ENCODE data around the gene POLA1.
A peak's percentile ranks its signal among the peaks of the same experiment; 100 is the strongest.

The POLA1 gene

GRCh38 chrX:24877288-24877664 lies 183.6 kb downstream of the POLA1 start:
- TF ChIP-seq, protein P1, sequence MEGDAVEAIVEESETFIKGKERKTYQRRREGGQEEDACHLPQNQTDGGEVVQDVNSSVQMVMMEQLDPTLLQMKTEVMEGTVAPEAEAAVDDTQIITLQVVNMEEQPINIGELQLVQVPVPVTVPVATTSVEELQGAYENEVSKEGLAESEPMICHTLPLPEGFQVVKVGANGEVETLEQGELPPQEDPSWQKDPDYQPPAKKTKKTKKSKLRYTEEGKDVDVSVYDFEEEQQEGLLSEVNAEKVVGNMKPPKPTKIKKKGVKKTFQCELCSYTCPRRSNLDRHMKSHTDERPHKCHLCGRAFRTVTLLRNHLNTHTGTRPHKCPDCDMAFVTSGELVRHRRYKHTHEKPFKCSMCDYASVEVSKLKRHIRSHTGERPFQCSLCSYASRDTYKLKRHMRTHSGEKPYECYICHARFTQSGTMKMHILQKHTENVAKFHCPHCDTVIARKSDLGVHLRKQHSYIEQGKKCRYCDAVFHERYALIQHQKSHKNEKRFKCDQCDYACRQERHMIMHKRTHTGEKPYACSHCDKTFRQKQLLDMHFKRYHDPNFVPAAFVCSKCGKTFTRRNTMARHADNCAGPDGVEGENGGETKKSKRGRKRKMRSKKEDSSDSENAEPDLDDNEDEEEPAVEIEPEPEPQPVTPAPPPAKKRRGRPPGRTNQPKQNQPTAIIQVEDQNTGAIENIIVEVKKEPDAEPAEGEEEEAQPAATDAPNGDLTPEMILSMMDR (conservative IDR thresholded peaks at IDR 0.05; ENCODE audit: control insufficient read depth, insufficient read depth, low read depth, low read length): no peak
- DNase-seq (ENCODE audit: low read depth): no peak
- H3K4me3 ChIP-seq (ENCODE audit: control insufficient read depth, low read depth, low read length): no peak overlapping the region

DNA sequence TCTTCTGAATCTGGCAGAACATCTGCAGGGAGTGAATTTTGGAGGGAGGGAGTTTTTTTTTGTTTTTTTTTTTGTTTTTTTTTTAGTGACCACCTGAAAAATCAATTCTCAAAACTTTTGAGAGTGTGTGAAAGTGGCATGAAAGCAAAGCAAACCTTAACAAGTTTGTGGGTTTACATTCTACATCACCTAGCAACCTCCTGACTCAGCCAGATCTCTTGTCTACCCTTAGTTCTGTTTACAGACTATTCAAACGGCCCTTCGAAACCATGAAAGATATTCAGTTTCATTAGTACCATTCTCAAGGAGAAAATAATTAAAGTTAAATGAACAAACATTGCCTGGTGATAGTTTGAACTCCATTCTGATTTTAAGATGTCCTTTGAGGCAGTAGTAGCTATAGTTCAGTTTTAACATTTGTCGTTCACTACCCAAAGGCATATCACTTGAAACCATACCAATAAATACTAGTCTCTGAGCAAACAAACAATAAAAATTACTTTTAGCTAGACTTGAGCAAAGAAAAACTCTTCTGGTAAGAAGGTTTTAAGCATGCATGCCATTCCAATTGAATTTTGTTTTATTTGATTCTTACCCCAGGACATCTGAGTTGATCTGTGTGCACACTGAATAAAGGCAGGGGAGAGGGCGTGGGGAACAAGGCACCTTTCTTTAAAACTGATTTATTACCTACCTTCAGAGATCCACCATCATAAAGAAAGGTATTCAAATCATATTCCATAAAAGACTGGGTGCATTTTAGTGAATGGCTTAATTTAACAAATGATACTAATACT lies 184.3 kb downstream of the POLA1 start:
- TF ChIP-seq, protein P1 (conservative IDR thresholded peaks at IDR 0.05; ENCODE audit: control insufficient read depth, insufficient read depth, low read depth, low read length): no peak

DNA sequence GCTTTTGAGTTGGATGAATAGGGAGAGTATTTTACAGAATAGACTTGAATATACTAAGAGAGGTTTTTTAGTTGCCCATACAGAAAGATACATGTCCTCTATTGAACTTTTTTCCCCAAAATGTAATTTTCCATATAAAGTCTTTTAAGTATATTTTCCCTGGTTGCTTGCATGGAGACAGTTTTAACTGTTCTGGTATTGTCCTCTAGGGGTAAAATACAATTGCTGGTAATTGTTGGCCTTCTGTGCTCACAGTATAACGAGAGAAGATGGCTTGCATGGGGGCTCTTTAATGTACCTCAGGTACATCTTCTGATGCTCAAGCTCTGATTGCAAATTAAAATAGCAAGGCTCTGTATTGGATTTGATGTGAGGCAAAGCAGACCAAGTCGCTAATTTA lies 186.0 kb downstream of the POLA1 start:
- no peak overlapping the region for H3K4me3 ChIP-seq (ENCODE audit: control insufficient read depth, low read depth, low read length)
- TF ChIP-seq, protein P1 (conservative IDR thresholded peaks at IDR 0.05; ENCODE audit: control insufficient read depth, insufficient read depth, low read depth, low read length): no peak
- no peak for DNase-seq (ENCODE audit: low read depth)

More for the DNA sequence above, 184.3 kb downstream of the POLA1 start:
- peak; percentile 2 for DNase-seq (ENCODE audit: low read depth)
- no peak overlapping the region for H3K4me3 ChIP-seq (ENCODE audit: control insufficient read depth, low read depth, low read length)

DNA sequence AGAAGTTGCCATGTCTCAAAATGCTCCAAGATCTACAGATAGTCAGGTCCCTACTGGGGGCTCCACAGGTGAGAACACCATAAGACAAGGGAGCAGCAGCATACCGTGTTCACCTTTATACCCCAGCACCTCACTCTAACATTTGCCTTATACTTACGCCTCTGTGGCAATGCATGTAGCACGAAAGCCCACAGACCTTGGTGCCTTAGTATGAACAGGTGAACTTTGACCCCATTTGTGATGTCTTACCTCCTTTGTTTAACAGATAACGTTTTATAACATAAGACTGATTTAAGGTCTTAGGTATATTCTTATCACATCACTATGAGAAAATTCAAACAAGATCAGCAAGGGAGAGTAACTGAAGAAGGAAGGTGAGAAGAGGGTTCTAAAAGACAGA lies 193.2 kb downstream of the POLA1 start:
- no peak overlapping the region for H3K4me3 ChIP-seq (ENCODE audit: control insufficient read depth, low read depth, low read length)

DNA sequence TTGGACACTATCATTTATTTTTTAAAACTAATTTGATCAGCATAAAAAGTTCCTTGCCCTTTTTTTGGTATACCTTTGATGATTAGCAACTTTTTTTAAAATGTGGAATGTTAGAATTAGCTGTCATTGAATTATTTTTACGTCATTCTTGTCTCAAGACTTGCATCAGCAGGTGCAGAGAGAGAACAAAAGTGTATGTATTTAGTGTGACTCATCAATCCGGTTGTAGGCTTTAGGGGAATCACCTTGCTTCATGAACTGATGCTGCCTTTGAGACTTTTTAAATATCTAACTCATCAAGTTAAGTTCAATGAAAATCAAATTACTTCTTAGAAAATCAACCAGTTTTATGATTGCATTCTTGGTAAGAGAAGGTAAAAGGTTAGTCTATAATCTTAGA lies 197.0 kb downstream of the POLA1 start:
- DNase-seq (ENCODE audit: low read depth): no peak
- no peak overlapping the region for H3K4me3 ChIP-seq (ENCODE audit: control insufficient read depth, low read depth, low read length)
- TF ChIP-seq, protein P1 (conservative IDR thresholded peaks at IDR 0.05; ENCODE audit: control insufficient read depth, insufficient read depth, low read depth, low read length): no peak

More for the DNA sequence above, 193.2 kb downstream of the POLA1 start:
- no peak for DNase-seq (ENCODE audit: low read depth)
- TF ChIP-seq, protein P1 (conservative IDR thresholded peaks at IDR 0.05; ENCODE audit: control insufficient read depth, insufficient read depth, low read depth, low read length): no peak

DNA sequence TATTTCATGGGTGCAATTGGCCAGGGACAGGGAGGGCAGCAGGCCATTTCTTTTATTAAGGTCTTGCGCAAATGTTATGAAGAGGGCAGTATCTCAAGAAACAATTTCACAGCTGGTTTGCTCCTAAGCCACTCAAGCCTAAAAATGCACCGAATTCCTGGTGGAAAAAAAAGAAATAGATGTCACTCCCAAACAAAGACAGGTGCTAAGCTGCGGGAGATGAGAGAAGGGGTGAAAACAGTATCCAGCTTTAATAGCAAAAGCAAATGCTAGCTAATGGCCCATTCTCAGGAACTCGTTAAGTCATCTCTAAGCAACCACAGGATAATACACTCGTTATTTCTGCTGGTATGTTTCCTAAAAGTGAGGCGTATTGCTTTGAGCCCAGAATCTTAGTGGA lies 205.7 kb downstream of the POLA1 start:
- no peak for DNase-seq (ENCODE audit: low read depth)
- TF ChIP-seq, protein P1 (conservative IDR thresholded peaks at IDR 0.05; ENCODE audit: control insufficient read depth, insufficient read depth, low read depth, low read length): no peak
- no peak overlapping the region for H3K4me3 ChIP-seq (ENCODE audit: control insufficient read depth, low read depth, low read length)
